NB4 (cell line): ENCODE measurements around the gene NUDCD2.

Experiments used
- CTCF ChIP-seq: IDR thresholded peaks from one replicate; pipeline ENCODE4 v1.5.1; 2012; ENCODE audit warnings: low read depth, low read length
- MYC ChIP-seq: IDR thresholded peaks from 2 replicates; pipeline ENCODE4 v1.6.1; 2011; ENCODE audit warnings: low read depth, low read length

GRCh38 chr5:163498886-163499285 lies 39.0 kb upstream of the NUDCD2 start:
- TF ChIP-seq MYC (no peak), CTCF (no peak)
